Mucosa of stomach (tissue), 1 donor: ENCODE data around the gene FXN.
A peak's percentile ranks its signal among the peaks of the same experiment; 100 is the strongest.
"Not testable (repeated sequence)": the region's sequence is repeated elsewhere in the genome, so short reads cannot be mapped to it uniquely, and the experiment has no call there.

Experiments used
- H3K27me3 ChIP-seq: one replicate; pipeline ENCODE4 v1.7.0; 2013; ENCODE audit warnings: mild to moderate bottlenecking, low read length; ENCODE audit not compliant: control insufficient read depth, insufficient read depth
- H3K36me3 ChIP-seq: one replicate; pipeline ENCODE4 v1.7.0; 2013; ENCODE audit warnings: low read length; ENCODE audit not compliant: control insufficient read depth, insufficient read depth
- H3K4me1 ChIP-seq: one replicate; pipeline ENCODE4 v1.7.0; 2013; ENCODE audit warnings: mild to moderate bottlenecking, low read length; ENCODE audit not compliant: control insufficient read depth, insufficient read depth
- H3K4me3 ChIP-seq: one replicate; pipeline ENCODE4 v1.7.0; 2013; ENCODE audit warnings: low read length
- H3K9ac ChIP-seq: one replicate; pipeline ENCODE4 v1.7.0; 2013; ENCODE audit warnings: mild to moderate bottlenecking, low read length, moderate library complexity
- H3K9me3 ChIP-seq: one replicate; pipeline ENCODE4 v1.7.0; 2013; ENCODE audit warnings: mild to moderate bottlenecking, low read length, moderate library complexity; ENCODE audit not compliant: control insufficient read depth
- donor health status: Pancreatic carcinoma.

The FXN gene

GRCh38 chr9:69093471-69094103 lies 58.0 kb downstream of the FXN start:
- no peaks in the 10 kb centered on the region for H3K9me3 ChIP-seq
- H3K27me3 ChIP-seq = no peaks in the 10 kb centered on the region
- H3K4me1 ChIP-seq = peaks cover 42% of the 10 kb centered on the region
- no peak overlapping the region for H3K4me3 ChIP-seq
- no peaks in the 10 kb centered on the region for H3K36me3 ChIP-seq
- H3K9ac ChIP-seq = no peak overlapping the region

DNA sequence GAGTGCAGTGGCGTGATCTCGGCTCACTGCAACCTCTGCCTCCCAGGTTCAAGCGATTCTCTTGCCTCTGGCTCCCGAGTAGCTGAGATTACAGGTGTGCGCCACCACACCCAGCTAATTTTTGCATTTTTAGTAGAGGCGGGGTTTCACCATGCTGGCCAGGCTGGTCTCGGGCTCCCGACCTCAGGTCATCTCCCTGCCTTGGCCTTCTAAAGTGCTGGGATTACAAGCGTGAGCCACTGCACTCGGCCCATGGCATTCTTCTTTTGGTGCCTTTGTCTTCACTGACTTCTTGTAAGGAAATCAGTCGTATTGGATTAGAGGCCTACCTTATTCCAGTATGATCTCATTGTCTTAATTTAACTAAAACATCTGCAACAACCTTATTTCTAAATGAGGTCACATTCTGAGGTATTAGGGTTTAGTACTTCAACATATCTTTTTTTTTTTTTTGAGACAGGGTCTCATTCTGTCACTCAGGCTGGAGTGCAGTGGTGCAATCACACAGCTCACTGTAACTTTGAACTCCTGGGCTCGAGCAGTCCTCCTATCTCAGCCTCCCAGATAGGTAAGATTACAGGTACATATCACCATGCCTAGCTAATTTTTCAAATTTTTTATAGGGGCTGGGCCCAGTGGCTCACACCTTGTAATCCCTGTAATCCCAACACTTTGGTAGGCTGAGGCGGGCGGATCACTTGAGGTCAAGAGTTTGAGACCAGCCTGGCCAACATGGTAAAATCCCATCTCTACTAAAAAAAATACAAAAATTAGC lies 59.0 kb downstream of the FXN start:
- H3K9ac ChIP-seq, H3K27me3 ChIP-seq, H3K36me3 ChIP-seq: not testable (repeated sequence)

GRCh38 chr9:69097064-69097463 lies 61.5 kb downstream of the FXN start:
- no peak overlapping the region for H3K4me3 ChIP-seq
- H3K9ac ChIP-seq = peak overlapping the region; percentile 10
- no peaks in the 10 kb centered on the region for H3K36me3 ChIP-seq
- peaks cover 43% of the 10 kb centered on the region for H3K4me1 ChIP-seq
- H3K27me3 ChIP-seq = no peaks in the 10 kb centered on the region
- H3K9me3 ChIP-seq = no peaks in the 10 kb centered on the region

More for the DNA sequence above, 59.0 kb downstream of the FXN start:
- H3K4me1 ChIP-seq = peaks cover 49% of the 10 kb centered on the region
- not testable (repeated sequence) for H3K9me3 ChIP-seq, H3K4me3 ChIP-seq

DNA sequence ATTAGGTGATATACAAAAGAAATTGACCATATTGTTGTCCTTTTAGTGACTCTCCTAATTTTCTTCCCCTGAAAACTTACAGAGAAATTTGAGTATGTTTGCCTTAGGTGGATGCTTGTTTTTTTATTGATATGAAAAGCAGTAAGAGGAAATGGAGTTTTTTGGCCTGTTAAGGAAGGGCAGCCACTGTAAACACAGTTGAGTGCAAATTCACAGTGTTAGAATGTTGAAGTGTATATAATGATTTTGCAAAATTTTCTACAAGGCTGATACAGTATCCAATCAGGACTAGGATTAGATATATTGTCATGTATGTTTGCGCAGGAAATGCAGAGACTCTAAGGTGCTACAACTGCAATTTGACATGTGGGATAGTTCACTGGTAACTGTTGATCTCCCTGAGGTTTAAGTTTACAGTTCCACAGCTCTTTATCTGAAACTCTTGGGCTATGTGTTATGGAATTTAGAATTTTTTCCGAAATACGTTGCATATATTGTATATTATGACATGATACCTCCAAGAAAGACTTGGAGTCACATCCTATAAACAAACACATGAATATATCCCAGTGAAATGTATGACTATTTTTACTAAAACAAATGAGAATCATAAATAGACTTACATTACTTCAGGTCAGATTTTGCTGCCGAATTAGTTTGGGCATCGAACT lies 62.5 kb downstream of the FXN start:
- Histone ChIP-seq H3K36me3 (no peaks in the 10 kb centered on the region), H3K27me3 (no peaks in the 10 kb centered on the region), H3K4me3 (peak overlapping the region; percentile 33), H3K9ac (peak overlapping the region; percentile 46), H3K4me1 (peaks cover 45% of the 10 kb centered on the region), H3K9me3 (no peaks in the 10 kb centered on the region)

GRCh38 chr9:69103348-69103996 lies 67.9 kb downstream of the FXN start:
- not testable (repeated sequence) for H3K36me3 ChIP-seq, H3K9me3 ChIP-seq, H3K9ac ChIP-seq, H3K27me3 ChIP-seq, H3K4me3 ChIP-seq
- H3K4me1 ChIP-seq = peaks cover 37% of the 10 kb centered on the region

DNA sequence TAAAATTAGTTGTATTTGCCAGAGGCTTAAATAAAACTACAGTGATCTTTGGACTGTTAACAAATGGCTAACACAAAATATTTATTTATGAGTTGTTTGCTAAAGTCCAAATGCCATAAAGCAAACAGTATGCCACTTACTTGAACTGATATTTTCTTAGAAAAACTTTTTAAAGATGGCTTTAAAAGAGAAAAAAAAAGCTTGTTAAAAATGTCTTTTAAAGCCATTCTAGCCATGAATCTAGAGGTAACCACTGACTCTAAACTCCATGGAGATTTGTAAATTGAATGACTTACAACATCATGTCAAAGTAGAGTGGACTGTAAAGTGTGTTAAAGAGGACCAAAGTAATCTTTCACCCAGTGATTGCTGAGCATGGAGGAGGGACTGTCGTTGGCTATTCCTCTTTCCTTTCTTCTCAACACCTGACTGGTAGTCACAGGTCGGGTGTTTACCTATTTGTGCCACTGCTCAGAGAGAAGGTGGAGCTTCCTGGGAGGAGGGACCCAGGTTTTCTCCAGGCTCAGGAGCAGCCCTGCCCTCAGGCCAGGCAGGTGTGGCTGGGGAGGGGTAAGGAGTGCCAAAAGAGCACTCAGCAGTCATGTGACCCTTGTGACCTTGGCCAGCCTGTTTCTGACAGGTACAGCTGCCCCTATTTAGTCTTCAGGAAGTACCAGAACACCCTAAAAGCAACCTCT lies 69.4 kb downstream of the FXN start:
- Histone ChIP-seq H3K4me1 (peaks cover 22% of the 10 kb centered on the region), H3K9ac (no peak overlapping the region), H3K9me3 (no peaks in the 10 kb centered on the region), H3K4me3 (no peak overlapping the region), H3K36me3 (no peaks in the 10 kb centered on the region), H3K27me3 (no peaks in the 10 kb centered on the region)

GRCh38 chr9:69107771-69108170 lies 72.2 kb downstream of the FXN start:
- H3K36me3 ChIP-seq = no peaks in the 10 kb centered on the region
- no peak overlapping the region for H3K4me3 ChIP-seq
- peaks cover 21% of the 10 kb centered on the region for H3K4me1 ChIP-seq
- no peak overlapping the region for H3K9ac ChIP-seq
- H3K27me3 ChIP-seq = no peaks in the 10 kb centered on the region
- H3K9me3 ChIP-seq = no peaks in the 10 kb centered on the region

DNA sequence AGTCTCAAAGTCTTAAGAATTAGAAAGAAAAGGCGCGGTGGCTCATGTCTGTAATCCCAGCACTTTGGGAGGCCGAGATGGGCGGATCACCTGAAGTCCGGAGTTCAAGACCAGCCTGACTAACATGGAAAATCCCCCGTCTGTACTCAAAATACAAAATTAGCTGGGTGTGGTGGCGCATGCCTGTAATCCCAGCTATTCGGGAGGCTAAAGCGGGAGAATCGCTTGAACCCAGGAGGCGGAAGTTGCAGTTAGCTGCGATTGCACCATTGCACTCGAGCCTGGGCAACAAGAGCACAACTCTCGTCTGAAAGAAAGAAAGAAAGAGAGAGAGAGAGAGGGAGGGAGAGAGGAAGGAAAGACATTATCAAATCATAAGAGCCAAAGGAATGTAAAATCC lies 73.2 kb downstream of the FXN start:
- H3K4me3 ChIP-seq, H3K36me3 ChIP-seq, H3K27me3 ChIP-seq, H3K9me3 ChIP-seq, H3K9ac ChIP-seq: not testable (repeated sequence)
- H3K4me1 ChIP-seq = peaks cover 15% of the 10 kb centered on the region

- Histone ChIP-seq H3K27me3 (no peaks in the 10 kb centered on the region), H3K9me3 (no peaks in the 10 kb centered on the region), H3K4me1 (peaks cover 14% of the 10 kb centered on the region), H3K9ac (no peak overlapping the region), H3K36me3 (no peaks in the 10 kb centered on the region), H3K4me3 (no peak overlapping the region)
These were observed 73.6 kb downstream of the FXN start for GRCh38 chr9:69109152-69109551.

- not testable (repeated sequence) for H3K9ac ChIP-seq, H3K9me3 ChIP-seq, H3K4me1 ChIP-seq, H3K27me3 ChIP-seq, H3K4me3 ChIP-seq, H3K36me3 ChIP-seq
These were observed 77.1 kb downstream of the FXN start for GRCh38 chr9:69112646-69113045.

- H3K9me3 ChIP-seq = no peaks in the 10 kb centered on the region
- peaks cover 11% of the 10 kb centered on the region for H3K4me1 ChIP-seq
- no peak overlapping the region for H3K9ac ChIP-seq
- no peaks in the 10 kb centered on the region for H3K36me3 ChIP-seq
- H3K4me3 ChIP-seq = no peak overlapping the region
- no peaks in the 10 kb centered on the region for H3K27me3 ChIP-seq
These were observed 80.1 kb downstream of the FXN start for GRCh38 chr9:69115621-69116020.
